SK-N-SH treated with all-trans-retinoic acid at 6 μM for 48 hours (cell line): Measurements from ENCODE around the gene OPA3.

ENCODE experiments used
- ATAC-seq: fragments of 200-7000 bp; cut with Tn5 transposase; 3 replicates; pipeline ENCODE4 v1.9.1; 2020; ENCODE audit warnings: mild to moderate bottlenecking, moderate library complexity
- ARNTL ChIP-seq: fragments of 450-650 bp; formaldehyde crosslinking; IDR thresholded peaks from 2 replicates; pipeline ENCODE4 v1.5.0; 2020; ENCODE audit warnings: low read depth, mild to moderate bottlenecking, moderate library complexity, borderline replicate concordance
- BACH2 ChIP-seq: fragments of 250-450 bp; sonication (Bioruptor Pico); IDR thresholded peaks from 2 replicates; pipeline ENCODE4 v1.9.0; 2021; ENCODE audit warnings: mild to moderate bottlenecking, borderline replicate concordance
- CREB5 ChIP-seq: fragments of 250-450 bp; sonication (Bioruptor Pico); IDR thresholded peaks from 2 replicates; pipeline ENCODE4 v1.5.1; 2020; ENCODE audit warnings: low read depth, mild to moderate bottlenecking, moderate library complexity
- CSDC2 ChIP-seq: fragments of 250-450 bp; sonication (Bioruptor Pico); IDR thresholded peaks from 2 replicates; pipeline ENCODE4 v1.5.0; 2020; ENCODE audit warnings: mild to moderate bottlenecking, moderate library complexity
- CSRNP3 ChIP-seq: fragments of 250-450 bp; sonication (Bioruptor Pico); IDR thresholded peaks from 2 replicates; pipeline ENCODE4 v1.5.1; 2021; ENCODE audit warnings: mild to moderate bottlenecking, moderate library complexity
- ESRRG ChIP-seq: fragments of 250-450 bp; sonication (Bioruptor Pico); IDR thresholded peaks from 2 replicates; pipeline ENCODE4 v1.6.1; 2021; ENCODE audit warnings: mild to moderate bottlenecking
- GLIS3 ChIP-seq: fragments of 250-450 bp; sonication (Bioruptor Pico); IDR thresholded peaks from 2 replicates; pipeline ENCODE4 v1.5.0; 2020; ENCODE audit warnings: mild to moderate bottlenecking, moderate library complexity
- ISL1 ChIP-seq: fragments of 250-450 bp; sonication (Bioruptor Pico); IDR thresholded peaks from 2 replicates; pipeline ENCODE4 v2.1.2; 2022; ENCODE audit warnings: mild to moderate bottlenecking, moderate library complexity
- OSR1 ChIP-seq: fragments of 250-450 bp; sonication (Bioruptor Pico); IDR thresholded peaks from 2 replicates; pipeline ENCODE4 v1.8.0; 2022; ENCODE audit warnings: moderate library complexity, mild to moderate bottlenecking, inconsistent platforms
- POU6F1 ChIP-seq: fragments of 250-450 bp; sonication (Bioruptor Pico); IDR thresholded peaks from 2 replicates; pipeline ENCODE4 v1.8.0; 2021; ENCODE audit warnings: low read depth, mild to moderate bottlenecking, moderate library complexity, borderline replicate concordance
- PPARA ChIP-seq: fragments of 250-450 bp; sonication (Bioruptor Pico); IDR thresholded peaks from 2 replicates; pipeline ENCODE4 v1.5.0; 2020; ENCODE audit warnings: mild to moderate bottlenecking, borderline replicate concordance
- RARB ChIP-seq: fragments of 250-450 bp; sonication (Bioruptor Pico); IDR thresholded peaks from 2 replicates; pipeline ENCODE4 v1.8.0; 2021; ENCODE audit warnings: mild to moderate bottlenecking, moderate library complexity
- SNAI2 ChIP-seq: fragments of 250-450 bp; sonication (Bioruptor Pico); IDR thresholded peaks from 2 replicates; pipeline ENCODE4 v1.5.0; 2020; ENCODE audit warnings: mild to moderate bottlenecking, moderate library complexity
- TCF4 ChIP-seq: fragments of 250-450 bp; sonication (Bioruptor Pico); IDR thresholded peaks from 2 replicates; pipeline ENCODE4 v1.8.0; 2021; ENCODE audit warnings: mild to moderate bottlenecking, moderate library complexity, borderline replicate concordance
- ZC3H10 ChIP-seq: fragments of 250-450 bp; sonication (Bioruptor Pico); IDR thresholded peaks from 2 replicates; pipeline ENCODE4 v1.5.1; 2021; ENCODE audit warnings: mild to moderate bottlenecking, moderate library complexity
- ZFP3 ChIP-seq: fragments of 250-450 bp; sonication (Bioruptor Pico); IDR thresholded peaks from 2 replicates; pipeline ENCODE4 v1.5.0; 2020; ENCODE audit warnings: mild to moderate bottlenecking, moderate library complexity
- ZFP30 ChIP-seq: fragments of 450-650 bp; formaldehyde crosslinking; IDR thresholded peaks from 2 replicates; pipeline ENCODE4 v1.5.0; 2022; ENCODE audit warnings: mild to moderate bottlenecking, moderate library complexity
- ZNF565 ChIP-seq: fragments of 450-650 bp; formaldehyde crosslinking; conservative IDR thresholded peaks from 2 replicates; pipeline ENCODE4 v1.5.0; 2020; ENCODE audit warnings: low read depth, mild to moderate bottlenecking, moderate library complexity
- ZNF70 ChIP-seq: fragments of 450-650 bp; formaldehyde crosslinking; IDR thresholded peaks from 2 replicates; pipeline ENCODE4 v1.5.0; 2020; ENCODE audit warnings: mild to moderate bottlenecking, moderate library complexity
- ZNF8 ChIP-seq: fragments of 450-650 bp; formaldehyde crosslinking; IDR thresholded peaks from 2 replicates; pipeline ENCODE4 v1.5.0; 2020; ENCODE audit warnings: mild to moderate bottlenecking, moderate library complexity
- TF ChIP-seq, protein P1 (sequence below): fragments of 250-450 bp; sonication (Bioruptor Pico); IDR thresholded peaks from 2 replicates; pipeline ENCODE4 v1.8.0; 2020; ENCODE audit warnings: mild to moderate bottlenecking, moderate library complexity, borderline replicate concordance
- TF ChIP-seq, protein P2 (sequence below): fragments of 250-450 bp; sonication (Bioruptor Pico); IDR thresholded peaks from 2 replicates; pipeline ENCODE4 v1.5.0; 2020; ENCODE audit warnings: mild to moderate bottlenecking, moderate library complexity

The OPA3 gene

GRCh38 chr19:45568732-45569131, 15.9 kb downstream of the OPA3 start:
- ATAC-seq: peak; percentile 80
- TF ChIP-seq PPARA (CRISPR knock-in tag) (no peak), ZC3H10 (CRISPR knock-in tag) (no peak), ZNF8 (CRISPR knock-in tag) (no peak), TCF4 (CRISPR knock-in tag) (no peak)

DNA sequence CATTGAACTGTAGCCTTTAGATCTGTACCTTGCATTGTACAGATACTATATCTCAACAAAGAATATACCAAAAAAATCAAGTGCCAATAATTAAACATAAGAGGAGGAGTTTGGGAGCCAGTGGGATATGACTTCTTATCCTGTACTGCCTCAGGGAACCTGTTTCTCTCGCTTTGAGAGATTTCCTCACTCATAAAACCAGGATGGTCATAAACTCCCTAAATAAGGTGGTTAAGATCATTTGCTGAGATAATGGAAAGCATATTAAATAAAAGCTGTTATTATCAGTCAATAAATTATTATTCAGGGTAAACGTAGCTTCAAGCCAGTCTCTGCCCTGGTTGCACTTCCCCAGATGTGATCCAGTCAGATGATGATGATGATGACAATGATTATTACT, 17.0 kb downstream of the OPA3 start:
- no peak for TF ChIP-seq RARB (CRISPR knock-in tag)
- TF ChIP-seq OSR1 (CRISPR knock-in tag): no peak
- no peak for TF ChIP-seq ZFP30
- TF ChIP-seq, all 23 proteins: peak for 0
- no peak for ATAC-seq

GRCh38 chr19:45564131-45564780, 20.3 kb downstream of the OPA3 start:
- TF ChIP-seq, protein P1, sequence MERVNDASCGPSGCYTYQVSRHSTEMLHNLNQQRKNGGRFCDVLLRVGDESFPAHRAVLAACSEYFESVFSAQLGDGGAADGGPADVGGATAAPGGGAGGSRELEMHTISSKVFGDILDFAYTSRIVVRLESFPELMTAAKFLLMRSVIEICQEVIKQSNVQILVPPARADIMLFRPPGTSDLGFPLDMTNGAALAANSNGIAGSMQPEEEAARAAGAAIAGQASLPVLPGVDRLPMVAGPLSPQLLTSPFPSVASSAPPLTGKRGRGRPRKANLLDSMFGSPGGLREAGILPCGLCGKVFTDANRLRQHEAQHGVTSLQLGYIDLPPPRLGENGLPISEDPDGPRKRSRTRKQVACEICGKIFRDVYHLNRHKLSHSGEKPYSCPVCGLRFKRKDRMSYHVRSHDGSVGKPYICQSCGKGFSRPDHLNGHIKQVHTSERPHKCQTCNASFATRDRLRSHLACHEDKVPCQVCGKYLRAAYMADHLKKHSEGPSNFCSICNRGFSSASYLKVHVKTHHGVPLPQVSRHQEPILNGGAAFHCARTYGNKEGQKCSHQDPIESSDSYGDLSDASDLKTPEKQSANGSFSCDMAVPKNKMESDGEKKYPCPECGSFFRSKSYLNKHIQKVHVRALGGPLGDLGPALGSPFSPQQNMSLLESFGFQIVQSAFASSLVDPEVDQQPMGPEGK: no peak
- TF ChIP-seq CSDC2 (CRISPR knock-in tag): no peak
- TF ChIP-seq SNAI2 (CRISPR knock-in tag): no peak
- TF ChIP-seq, protein P2, sequence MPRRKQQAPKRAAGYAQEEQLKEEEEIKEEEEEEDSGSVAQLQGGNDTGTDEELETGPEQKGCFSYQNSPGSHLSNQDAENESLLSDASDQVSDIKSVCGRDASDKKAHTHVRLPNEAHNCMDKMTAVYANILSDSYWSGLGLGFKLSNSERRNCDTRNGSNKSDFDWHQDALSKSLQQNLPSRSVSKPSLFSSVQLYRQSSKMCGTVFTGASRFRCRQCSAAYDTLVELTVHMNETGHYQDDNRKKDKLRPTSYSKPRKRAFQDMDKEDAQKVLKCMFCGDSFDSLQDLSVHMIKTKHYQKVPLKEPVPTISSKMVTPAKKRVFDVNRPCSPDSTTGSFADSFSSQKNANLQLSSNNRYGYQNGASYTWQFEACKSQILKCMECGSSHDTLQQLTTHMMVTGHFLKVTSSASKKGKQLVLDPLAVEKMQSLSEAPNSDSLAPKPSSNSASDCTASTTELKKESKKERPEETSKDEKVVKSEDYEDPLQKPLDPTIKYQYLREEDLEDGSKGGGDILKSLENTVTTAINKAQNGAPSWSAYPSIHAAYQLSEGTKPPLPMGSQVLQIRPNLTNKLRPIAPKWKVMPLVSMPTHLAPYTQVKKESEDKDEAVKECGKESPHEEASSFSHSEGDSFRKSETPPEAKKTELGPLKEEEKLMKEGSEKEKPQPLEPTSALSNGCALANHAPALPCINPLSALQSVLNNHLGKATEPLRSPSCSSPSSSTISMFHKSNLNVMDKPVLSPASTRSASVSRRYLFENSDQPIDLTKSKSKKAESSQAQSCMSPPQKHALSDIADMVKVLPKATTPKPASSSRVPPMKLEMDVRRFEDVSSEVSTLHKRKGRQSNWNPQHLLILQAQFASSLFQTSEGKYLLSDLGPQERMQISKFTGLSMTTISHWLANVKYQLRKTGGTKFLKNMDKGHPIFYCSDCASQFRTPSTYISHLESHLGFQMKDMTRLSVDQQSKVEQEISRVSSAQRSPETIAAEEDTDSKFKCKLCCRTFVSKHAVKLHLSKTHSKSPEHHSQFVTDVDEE (CRISPR knock-in tag): no peak
- no peak for TF ChIP-seq ESRRG (CRISPR knock-in tag)
- no peak for TF ChIP-seq ISL1
- TF ChIP-seq ZFP3 (CRISPR knock-in tag): no peak
- no peak for TF ChIP-seq ARNTL (CRISPR knock-in tag)
- TF ChIP-seq PPARA (CRISPR knock-in tag): no peak
- no peak for TF ChIP-seq CREB5
- no peak for TF ChIP-seq OSR1 (CRISPR knock-in tag)
- no peak for TF ChIP-seq CSRNP3 (CRISPR knock-in tag)
- TF ChIP-seq ZC3H10 (CRISPR knock-in tag): no peak
- no peak for TF ChIP-seq ZNF8 (CRISPR knock-in tag)
- TF ChIP-seq ZFP30: no peak
- TF ChIP-seq TCF4 (CRISPR knock-in tag): no peak
- TF ChIP-seq RARB (CRISPR knock-in tag): no peak
- TF ChIP-seq BACH2 (CRISPR knock-in tag): no peak
- no peak for TF ChIP-seq ZNF565 (CRISPR knock-in tag)
- TF ChIP-seq, all 23 proteins: peak for 0
- no peak for ATAC-seq

- TF ChIP-seq GLIS3 (CRISPR knock-in tag) (no peak), ESRRG (CRISPR knock-in tag) (no peak), ZNF70 (CRISPR knock-in tag) (no peak), RARB (CRISPR knock-in tag) (no peak), POU6F1 (CRISPR knock-in tag) (no peak), PPARA (CRISPR knock-in tag) (no peak), CREB5 (no peak), ZC3H10 (CRISPR knock-in tag) (no peak), ZFP3 (CRISPR knock-in tag) (no peak)
- ATAC-seq: no peak
These were observed 23.9 kb downstream of the OPA3 start for GRCh38 chr19:45560686-45561085.
